Activated T-cell treated with anti-CD3 and anti-CD28 coated beads, Interleukin-2, amount 50 U/mL, for 48 hours (primary cell): Measurements from ENCODE around the gene GNAZ.
"Not testable (repeated sequence)": the region's sequence is repeated elsewhere in the genome, so short reads cannot be mapped to it uniquely, and the experiment has no call there.

Experiments
- DNase-seq, 2 experiments: peaks; one replicate each; pipeline ENCODE4 v3.0.0-alpha.2; 2020

GNAZ gene

DNA sequence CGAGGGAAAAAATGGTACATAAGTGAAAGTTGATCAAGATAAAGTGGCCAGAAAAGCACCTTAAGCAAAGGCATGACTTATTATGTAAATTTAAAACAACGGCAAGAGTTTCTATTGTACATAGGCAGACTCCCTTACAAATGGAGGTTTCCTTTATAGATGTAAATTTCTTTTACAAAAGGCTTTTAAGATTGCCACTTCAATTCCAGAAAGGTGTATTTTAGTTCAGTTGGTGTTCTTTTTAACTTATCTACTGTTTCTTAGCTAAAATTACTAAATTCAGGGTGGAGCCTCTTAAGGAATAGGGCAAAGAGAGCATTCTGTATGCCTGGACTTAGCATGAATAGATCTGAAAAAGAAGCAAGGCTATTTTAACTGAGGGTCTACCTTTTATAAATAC is 24.9 kb upstream of the GNAZ start:
- no peak for DNase-seq

DNA sequence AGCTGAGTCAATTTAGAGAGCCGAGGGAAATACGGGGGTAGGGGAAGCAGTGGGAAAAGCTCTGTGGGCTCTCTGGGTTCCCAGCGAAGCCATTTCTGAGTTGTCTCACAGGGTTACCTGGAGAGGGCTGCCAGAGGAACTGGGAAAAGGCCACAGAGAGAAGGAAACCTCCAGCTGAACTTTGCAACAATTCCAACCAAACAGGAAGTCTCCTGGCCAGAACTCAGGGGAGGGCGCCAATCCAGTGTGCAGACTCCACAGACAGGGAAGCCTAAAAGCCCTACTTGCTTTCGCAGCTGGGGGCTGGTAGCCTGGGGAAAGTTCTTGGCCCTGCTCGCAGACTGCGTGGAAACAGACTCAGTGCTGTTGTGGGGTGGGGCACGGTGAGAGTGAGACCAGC is 23.1 kb upstream of the GNAZ start:
- DNase-seq = no peak

DNA sequence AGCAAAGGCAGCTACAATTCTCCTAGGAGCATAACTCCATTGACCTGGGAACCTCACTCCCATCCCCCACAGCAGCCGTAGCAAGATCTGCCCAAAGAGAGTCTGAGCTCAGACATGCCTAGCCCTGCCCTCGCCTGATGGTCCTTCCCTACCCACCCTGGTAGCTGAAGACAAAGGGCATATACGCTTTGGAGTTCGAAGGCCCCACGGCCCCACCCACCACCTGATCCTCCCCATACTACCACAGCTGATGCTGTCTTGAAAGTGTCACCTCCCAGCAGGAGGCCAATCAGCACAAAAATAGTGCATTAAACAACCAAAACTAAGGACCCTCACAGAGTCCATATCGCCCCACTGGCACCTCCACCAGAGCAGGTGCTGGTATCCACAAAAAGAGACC is 22.6 kb upstream of the GNAZ start:
- no peak for DNase-seq

DNA sequence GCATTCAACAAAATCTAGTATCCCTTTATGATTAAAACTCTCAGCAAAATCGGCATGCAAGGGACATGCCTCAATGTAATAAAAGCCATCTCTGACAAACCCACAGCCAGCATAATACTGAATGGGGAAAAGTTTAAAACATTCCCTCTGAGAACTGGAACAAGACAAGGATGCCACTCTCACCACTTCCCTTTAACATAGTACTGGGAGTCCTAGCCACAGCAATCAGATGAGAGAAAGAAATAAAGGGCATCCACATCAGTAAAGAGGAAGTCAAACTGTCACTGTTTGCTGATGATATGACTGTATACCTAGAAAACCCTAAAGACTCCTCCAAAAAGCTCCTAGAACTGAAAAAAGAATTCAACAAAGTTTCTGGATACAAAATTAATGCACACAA is 19.8 kb upstream of the GNAZ start:
- not testable (repeated sequence) for DNase-seq

DNA sequence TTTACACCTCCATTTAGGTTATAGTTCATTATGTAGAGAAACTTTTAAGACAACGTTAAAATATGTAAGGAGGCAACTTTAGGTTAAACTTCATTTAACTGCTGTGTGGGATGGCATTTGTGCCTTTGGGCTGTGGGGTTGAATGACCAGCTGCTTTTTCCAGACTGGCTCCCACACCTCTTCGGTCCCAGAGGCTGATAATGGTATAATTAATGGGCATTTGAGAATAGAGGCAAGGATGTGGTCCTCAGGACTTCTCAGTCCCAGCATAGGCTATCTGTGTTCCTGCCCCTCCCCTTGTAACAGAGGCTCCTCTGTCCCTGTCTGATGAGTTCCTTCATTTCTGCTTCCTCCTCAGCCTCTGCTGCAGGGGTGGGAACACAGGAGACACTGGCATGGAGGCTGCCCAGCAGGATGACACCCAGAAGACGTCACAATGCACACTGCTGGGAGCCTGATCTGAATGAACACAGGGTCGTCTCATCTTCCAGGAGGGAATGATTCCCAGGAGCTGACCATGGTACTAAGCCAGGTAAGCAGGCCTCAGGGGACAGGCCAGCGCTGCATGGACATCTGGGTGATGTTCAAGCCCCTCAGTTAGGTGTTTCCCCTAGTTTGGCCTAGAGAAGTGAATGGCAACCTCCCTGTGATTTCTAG is 17.1 kb upstream of the GNAZ start:
- DNase-seq = no peak

DNA sequence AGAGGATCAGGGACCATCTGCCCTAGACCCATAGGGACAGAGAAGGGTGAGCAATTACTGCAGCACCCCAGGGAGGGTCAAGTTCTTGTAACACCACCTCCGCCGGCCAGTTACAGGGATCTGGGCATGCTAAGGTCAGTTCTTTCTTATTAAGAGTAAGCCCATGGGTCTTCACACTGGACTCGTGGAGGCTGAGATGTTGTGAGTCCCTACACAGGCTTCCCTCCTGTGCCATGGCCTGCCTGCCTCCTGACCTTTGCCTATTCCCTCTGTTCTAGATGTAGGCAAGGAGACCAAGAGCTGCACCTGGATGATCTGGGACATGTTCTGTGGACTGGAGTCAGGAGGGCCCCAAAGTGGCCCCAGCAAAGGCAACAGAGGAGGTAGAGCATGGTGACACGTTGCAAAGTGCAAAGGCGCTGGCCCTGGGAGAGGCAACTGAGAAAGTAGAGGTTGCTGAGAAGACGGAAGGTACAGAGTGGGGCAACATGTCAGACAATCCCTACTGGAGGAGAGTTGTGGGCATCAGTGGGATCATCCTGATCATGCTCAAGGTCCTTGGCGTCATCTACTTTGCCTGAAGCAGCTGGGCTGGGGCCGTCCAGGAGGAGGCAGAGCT is 16.3 kb upstream of the GNAZ start:
- DNase-seq = peak; percentile 12 to 13

DNA sequence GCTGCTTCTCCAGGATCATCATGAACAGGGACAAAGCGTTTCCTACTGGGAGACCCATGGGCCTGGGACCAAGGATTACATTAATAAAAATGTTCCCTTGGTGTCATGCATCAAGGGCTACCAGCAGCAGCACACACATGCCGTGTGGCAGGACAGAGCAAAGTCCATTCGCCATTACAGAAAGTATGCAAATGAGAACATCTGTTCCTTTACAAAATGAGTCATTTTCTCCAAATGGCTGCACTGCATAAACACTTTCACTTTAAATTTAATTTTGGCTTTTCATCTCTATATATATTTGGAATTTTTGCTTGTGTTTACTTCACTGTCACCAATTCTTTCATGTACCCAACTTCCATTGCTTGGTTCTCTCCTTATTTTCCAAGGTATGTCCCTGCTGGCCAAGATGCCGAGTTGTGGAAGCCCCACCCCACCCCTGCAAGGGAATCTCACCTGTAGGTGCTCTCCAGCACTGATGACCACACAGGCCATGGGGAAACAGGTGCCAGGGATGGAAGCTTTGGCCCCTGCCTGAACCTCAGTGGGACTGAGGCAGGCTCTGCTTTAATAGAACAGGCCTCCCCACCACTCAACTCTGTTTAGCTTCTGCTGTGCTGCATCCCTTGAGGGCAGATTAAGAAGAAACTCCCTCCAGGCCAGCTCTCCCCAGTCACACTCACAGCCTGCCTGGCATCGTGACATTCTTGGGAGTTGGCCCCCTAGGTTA is 15.6 kb upstream of the GNAZ start:
- DNase-seq = peak; percentile 3 to 11

DNA sequence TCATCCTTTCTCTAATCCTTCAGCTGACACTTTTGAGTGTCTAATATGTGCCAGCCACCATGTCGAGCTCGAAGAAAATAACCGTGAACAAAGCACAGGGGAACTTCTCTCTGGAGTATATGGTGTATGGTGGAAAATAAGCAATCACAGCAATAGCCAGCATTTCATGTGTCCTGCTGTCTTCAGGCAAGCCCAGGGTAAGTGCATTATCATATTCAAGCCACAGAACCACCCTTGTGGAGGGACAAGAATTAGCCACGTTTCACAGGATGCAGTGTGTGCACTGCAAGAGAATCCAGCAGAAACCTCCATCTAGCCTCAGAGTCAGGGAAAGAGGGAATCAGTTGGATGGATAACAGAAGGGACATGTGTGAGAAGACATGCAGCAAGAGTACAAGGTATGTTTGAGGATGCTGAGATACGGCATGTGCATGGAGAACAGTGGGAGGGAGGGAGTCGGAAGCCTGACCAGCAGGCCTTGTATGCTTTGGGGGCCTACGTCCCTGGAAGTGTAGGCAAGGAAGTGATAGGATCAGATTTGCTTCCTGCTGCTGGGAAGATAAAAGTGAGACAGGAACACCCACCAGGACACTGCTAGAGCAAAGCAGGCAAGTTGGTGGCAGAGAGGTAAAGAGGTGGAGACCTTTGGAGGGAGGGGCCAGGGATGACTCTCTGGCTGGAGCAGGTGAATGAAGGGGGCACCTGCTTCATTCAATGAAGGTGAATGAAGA is 14.7 kb upstream of the GNAZ start:
- peak; percentile 4 to 6 for DNase-seq

DNA sequence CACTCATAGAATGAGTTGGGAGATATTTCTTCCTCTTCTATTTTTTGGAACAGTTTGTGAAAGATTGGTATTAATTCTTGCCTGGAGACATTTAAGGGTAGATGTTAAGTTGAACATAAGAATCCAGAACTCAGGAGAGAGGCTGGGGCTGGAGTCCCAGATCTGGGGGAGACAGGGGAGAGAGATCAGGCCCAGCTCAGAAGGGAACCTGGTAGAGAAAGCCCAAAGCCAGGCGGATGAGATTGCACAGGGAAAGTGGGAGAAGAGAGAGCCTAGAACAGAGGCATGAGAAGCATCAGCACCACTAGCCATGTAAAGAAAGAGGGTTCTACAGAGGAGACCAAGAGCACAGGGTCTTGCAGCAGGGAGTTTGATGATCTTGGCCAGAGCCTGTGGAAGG is 13.0 kb upstream of the GNAZ start:
- DNase-seq = no peak

DNA sequence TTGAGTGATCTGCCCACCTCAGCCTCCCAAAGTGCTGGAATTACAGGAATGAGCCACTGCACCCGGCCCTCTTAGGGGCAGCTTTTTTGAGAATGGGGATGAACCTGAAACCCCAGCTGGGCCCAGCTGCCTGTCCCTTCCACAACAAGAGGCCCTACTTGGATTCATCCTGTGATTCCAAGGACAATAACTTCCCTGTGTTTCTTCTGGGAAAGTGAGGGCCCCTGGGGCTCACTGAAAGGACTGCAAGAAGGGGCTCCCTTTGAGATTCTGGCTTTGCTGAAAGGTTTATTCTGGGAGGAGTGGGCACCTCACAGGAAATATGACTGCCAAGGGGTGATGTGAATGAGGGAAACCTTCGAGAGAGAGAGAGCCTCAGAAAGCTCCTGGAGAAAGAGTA is 12.3 kb upstream of the GNAZ start:
- no peak for DNase-seq

DNA sequence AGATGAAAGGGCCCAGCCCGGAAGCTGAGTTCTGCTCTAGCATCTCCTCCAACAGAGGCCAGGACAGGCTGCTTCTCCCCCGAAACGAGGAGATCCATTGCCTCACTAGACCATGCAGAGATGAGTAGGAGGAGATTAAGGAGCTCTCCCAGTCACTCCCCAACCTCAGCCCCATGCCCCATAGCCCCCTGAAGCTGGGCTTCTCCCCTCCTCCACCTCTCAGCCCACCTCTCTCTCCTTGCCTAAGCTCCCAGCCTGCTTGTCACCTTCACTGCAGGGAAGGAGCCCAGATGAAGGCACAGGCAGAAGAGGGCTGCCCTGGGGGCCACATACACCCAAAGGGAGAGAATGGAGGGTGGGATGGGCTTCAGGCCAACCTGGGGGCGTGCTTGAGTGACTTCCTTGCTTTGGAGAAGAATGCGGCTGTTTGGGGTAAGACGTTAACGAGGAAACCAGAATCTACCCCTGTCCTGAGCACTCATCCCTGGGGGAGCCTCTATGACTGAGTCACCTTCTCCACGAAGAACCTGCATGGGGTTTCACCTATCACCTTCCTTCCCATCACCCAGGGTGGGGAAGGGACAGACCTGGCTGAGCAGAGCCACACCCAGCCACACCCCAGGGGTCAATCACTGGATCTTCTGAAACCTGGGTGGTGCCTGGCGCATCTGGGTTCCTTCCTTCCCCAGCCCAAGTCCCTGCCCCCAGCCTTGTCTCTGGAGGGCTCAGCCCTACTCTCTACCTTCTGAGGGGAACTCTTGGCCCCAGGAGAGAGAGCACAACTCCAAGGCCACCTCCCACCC is 11.6 kb upstream of the GNAZ start:
- peak; percentile 8 to 9 for DNase-seq

DNA sequence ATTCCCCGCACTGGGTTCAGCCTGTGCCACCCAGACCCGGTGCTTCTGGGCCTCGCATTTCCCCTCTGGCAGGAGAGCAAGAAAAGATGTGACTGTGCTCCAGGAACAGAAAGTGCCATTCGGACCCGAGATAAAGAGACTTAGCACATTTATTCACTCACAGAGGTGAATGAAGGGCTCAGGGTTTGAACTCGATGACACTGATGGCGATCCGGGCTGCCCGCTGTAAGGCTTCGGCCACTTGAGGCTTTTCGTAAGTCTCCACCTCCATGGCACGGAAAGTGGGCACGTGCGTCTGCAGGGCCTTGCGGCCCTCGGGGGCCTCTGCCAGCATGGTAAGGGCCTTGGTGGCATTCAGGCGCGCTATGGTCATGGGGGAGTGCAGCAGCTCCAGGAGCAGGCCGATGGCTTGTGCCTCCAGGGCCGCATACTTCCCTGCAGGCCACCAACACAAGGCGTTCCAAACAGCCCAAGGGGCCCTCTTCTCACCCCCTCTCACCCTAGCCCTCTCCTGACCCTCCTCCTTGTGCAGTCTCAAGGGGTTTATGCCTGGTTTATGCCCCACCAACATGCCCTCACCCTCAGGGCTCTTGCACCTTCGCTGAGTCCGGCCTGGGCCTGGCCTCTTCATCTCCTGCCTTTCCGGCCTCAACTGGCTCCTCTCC is 10.9 kb upstream of the GNAZ start:
- DNase-seq = peak in 1 of 2 experiments; percentile 7

DNA sequence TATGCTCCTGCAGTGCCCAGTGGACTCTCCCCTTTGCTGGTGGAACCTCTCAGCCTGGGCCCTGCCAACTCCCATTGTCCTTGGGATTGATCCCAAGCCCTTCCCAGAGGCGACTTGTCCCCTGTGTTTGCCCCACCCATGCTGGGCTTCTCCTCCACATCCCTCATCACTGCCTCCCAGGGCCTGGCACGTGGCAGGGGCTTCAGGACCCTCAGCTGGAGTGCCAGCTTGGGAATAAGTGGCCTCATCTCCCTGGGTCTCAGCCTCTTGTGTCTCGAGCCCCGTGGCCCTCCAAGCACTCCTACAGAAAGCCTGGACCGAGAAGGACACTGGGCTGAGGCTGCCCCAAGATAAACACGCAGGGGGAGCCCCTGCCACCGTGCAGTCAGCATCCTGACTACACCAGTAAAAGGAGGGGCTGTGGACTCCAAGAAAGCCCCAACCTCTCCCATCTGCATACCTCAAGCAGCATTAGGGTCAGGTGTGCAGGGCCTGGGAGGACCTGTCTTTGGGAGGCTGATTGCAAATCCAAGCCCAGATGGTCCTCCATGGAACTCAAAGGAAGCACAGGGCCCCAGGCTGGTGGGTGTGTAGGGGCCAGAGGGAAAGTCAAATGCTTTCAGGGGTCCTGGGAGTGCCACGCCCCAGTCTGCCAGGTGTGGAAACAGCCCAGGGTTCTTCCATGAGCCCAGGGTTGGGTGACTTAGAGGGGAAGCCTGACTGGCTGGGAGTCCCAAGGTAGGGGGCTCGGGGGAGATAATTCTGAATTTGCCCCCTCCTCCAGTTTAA is 9.5 kb upstream of the GNAZ start:
- DNase-seq = peak; percentile 4

DNA sequence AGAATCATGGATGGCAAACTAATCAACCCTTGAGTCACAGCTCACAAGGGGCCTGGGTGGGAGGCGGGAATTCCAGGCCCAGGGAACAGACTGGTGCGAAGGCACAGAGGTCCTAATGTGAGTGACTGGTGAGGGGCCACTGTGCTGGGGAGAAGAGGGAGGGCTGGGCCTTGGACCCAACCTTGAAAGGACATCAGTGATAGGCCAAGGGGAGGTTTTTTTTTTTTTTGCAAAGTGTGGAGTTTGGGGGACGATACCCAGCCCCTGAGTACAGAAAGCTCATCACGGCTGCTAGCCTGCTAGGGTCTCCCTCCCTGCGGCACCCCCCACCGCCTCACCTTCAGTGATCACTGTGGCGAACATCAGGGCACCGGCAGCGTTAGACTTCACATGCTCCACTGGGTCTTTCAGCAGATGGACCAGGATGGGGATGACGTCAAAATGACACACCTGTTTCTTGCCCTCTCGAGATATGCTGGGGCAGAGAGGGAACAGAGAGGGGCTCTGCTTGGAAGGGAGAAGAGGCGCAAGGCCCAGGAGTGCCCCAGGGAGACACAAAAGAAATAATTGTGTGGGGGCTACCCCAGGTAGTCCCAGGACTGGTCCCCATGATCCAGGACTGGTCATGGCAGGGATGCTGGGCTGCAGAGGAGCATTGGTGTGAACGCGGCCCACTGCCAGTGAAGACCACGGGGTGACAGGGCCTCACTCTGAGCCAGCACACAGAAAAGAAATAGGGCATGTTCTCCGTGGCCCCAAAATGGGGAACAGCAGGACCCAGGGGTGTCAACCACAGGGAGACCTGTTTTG is 8.6 kb upstream of the GNAZ start:
- DNase-seq = peak; percentile 4 to 8

DNA sequence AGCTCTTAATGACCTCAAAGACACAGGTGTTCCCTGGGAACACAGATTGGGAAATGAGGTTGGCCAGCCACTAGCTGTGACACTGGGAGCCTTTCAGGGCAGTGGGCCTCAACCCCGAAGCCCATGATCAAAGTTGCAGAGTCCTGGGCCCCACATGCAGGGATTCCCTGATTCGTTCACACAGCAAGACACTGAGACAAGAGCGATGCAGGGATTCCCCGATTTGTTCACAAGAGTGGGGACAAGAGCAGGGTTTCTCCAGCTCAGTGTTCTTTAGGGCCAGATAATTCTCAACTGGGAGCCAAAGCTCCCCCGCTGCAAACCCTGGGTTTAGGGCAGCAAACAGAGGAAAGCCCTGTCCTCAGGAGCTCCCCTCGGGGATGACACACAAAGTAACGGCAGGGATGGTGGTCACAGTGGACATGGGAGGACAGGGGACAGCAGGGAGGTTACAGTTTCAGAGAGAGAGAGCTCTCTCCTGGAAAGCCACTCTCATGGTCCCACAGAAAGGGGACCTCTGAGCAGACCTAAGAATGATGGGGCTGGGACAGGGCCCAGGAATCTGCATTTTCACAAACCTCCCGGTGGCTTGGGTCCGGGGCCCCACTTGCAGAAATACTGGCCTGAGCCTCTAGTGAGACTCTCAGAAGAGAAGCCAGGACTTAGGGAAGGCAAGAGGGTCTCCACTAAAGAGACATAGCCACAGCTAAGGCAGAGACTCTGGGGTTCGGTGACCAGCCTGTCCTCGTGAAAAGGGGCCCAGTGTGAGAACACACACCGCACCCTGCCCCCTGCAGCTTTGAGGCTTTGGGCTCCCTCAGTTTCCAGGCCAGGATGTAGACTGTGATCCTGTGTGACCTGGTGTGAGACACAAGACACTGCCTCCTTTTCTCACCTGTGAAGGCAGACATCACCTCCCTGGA is 7.4 kb upstream of the GNAZ start:
- peak; percentile 4 to 7 for DNase-seq

DNA sequence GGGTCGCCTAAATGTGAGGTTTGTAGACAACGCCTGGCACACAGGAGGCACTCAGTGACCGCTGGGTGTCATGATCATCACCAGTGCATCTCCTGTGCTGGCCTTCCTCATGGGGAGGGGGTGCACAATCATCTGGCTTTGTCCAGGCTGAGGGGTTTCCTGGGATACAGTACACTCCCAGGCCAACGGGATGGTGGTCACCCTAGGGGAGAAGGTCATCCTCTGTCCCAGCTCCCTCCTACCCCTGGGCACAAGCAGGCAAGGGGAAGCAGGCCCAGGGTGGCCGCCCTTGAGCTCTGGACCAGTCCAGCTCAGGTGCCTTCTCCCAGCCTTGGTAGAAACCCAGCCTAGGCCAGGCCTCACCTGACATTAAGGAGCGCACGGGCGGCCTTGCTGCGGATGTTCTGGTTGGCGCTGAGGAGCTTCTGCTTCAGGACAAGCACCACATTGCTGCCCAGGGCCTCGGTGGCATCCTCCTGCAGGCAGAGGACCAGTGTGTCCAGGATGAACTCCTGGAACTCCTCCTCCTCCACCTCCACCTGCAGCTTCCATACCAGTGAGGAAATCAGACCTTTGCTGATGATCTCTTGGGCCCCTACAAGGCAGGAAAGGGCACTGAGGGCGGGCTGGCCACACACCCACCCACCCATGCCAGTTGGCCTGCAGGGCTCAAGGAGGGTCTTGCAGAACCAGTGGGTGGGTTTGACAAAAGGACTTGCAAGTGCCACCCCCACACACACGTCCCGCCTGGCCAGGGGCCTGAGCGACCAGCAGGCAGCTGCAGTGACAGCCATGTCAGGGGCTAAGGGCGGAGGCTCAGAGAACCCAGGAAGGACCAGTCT is 6.6 kb upstream of the GNAZ start:
- peak; percentile 12 to 16 for DNase-seq

DNA sequence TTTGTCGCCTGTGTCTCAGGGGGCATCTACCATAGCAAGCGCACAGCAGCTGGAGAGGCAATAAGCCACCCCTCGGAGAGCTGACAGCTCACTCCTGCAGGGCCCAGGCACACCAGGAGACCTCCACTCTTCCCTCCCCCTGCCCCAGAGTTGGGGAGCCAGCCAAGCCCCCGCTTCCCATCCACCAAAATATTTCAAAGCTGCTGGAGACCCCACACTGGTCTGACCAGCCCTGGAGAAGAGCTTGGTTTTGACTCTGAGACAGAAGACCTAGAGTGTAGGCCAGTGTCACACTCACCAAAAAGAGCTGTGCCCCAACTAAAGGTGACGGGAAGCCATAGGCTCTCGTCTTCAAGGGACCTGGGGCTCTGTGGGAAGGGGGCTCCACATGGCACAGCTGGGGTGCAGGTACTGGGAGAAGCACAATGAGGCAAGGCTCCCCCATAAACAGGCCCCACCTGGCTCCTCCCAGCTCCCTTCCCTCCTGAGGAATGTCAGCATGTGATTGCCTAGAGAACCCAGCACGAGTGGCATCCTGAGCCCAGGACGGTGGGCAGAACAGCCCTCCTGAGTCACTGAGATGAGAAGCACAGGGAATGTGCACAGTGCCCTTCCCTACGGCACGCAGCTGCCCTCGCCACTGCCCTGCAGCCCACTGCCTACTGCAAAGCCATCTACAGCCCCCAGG is 5.8 kb upstream of the GNAZ start:
- peak; percentile 7 to 8 for DNase-seq

DNA sequence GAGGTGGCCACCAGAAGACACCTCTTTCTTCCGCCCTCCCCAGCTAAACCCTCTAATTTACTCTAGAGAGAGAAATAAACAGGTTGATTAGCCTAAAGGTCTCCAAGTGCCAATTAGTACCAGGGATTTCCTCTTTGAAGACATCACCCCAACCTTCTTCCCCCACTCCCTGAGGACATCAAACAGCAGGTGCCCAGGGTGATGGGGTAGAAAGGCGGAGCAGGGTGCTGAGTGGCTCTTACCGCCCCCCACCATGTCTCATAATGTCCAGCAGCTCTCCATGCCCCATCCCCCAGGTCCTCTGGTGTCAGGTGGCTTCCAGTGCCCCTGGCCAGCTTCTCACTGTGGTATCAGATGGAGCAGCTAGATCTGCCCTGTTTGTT is 5.3 kb upstream of the GNAZ start:
- peak in 1 of 2 experiments; percentile 9 for DNase-seq
